NB4 (cell line): ENCODE results near the gene KCNIP4.

Source experiments
- CTCF ChIP-seq: IDR thresholded peaks from one replicate; pipeline ENCODE4 v1.5.1; 2012; ENCODE audit warnings: low read depth, low read length
- MAX ChIP-seq: IDR thresholded peaks from 2 replicates; pipeline ENCODE4 v1.6.1; 2011; ENCODE audit warnings: low read depth, low read length
- MYC ChIP-seq: IDR thresholded peaks from 2 replicates; pipeline ENCODE4 v1.6.1; 2011; ENCODE audit warnings: low read depth, low read length
- POLR2A ChIP-seq: IDR thresholded peaks from 2 replicates; pipeline ENCODE4 v1.6.1; 2011; ENCODE audit warnings: mild to moderate bottlenecking; ENCODE audit not compliant: insufficient read length; ENCODE audit errors: extremely low read depth

GRCh38 chr4:21710179-21710835 lies 238.3 kb downstream of the KCNIP4 start:
- TF ChIP-seq CTCF (no peak), POLR2A (no peak), MAX (no peak), MYC (no peak)
